Hypothalamus (tissue), 51 donors: ENCODE data around the gene DHCR24.

Source experiments
- DNase-seq, 51 donors: peaks; one replicate each; lab custom pipeline; 2025; lab: John Stamatoyannopoulos, UW

DHCR24 gene

DNA sequence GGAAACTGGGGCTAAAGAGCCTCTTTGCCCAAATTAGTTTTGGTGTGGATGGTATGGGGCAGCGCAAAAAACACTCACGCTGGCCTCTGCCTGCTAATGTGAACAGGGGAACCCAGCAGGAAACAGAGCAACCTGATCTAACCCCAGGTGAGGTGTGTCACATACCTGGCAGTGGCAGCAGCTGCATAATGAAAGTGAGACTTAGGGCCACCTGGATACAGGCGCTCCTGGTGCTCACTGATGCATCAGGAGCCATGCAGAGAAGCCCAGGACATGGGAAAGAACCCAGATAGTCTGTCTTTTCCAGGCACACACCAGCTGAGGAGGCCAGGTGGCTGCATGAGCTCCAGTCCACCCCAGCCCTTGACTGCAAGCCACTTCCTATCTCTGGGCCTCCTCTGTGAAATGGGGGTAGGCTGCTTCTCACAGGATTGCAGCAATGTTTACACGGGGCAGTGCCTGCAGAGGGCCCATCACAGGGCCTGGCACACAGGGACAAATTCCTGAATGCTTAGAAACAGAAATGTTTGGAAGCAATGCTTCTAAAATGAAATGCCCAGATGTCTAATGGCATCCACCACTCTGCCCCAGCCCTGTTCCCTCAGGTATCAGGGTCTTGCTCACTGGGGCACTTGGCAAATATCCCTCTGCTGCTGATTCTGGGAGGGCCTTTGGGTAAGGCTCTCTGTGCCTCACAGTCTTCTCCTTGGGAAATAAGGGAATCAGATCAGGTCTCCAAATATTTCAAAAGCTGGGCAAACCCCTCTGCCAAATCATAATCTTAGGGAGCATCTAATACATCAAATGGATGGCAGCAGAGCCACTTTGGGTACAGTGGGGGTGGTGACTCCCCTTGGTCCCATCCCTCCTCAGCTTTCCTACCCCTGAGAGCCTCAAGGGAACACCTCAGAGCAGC, 19.9 kb downstream of the DHCR24 start:
- DNase-seq: no peak

DNA sequence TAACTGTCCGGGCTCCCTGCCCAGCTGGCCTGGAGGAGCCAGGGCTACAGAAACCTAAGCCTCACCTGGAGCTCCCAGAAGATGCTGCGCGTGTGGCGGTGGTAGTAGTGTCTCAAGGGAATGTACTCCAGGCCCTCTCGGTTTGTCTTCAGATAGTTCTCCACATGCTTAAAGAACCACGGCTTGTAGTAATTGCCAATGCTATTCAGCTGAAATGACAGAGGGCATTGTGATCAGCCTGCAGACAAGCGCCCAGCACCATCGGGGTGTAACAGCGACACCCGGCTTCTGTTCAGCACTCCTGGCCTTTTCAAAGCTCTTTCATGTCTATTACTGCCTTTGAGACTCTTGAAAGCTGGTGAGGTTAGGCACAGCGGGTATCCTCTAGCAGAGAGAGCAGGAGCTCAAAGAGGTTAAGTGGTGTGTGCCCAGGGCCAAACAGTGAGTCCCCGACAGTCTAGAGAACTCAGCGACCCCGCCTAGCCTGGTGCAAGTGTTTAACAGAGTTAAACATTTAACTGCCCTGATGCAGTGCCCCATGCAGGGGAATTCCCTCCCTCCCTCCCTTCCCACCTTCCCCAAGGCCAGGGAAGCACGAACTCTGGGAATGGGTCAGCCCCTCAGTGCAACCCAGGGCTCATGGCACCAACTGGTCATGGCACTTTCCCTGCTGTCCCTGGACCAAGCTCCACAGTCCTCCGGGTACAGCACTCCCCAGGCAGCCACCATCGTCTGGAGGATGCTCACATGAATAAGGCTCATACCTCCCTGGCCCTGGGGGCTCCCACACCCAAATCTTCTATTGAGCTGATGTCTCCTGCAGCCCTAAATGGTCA, 21.5 kb downstream of the DHCR24 start:
- DNase-seq: peak in 21 of 51 donors; percentile 6 to 67 (median 36)

DNA sequence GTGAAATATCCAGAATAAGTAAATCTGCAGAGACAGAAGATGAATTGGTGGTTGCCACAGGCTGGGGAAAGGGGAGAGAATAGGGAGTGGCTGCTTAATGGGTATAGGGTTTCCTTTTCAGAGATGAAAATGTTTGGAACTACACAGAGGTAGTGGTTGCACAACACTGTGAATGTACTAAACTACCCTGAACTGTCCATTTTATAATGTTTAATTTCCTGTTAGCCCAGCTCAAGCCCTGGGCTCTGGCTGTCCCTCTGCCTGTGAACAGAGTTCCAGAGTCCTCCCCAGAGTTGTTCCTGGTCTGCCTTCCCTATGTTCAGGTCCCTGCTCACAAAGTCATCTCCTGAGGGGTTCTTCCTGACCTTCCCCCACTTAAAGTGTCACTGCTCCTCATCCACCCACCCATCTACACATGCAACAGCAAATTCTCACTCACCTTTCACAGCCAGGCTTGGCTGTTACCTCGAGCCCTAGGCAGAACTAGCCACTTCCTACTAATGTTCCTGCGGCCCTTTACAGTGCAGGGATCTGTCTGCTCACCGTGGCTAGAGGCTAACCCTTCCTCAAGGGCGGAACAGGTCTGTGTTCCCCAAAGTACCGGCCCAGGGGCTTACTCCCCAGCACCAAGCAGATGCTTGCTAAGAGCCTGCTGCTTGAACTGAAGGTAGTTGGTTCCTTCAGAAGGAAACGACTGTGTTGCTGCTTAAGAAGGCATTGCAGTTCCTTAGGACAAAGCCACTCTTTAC, 22.4 kb downstream of the DHCR24 start:
- DNase-seq: no peak

DNA sequence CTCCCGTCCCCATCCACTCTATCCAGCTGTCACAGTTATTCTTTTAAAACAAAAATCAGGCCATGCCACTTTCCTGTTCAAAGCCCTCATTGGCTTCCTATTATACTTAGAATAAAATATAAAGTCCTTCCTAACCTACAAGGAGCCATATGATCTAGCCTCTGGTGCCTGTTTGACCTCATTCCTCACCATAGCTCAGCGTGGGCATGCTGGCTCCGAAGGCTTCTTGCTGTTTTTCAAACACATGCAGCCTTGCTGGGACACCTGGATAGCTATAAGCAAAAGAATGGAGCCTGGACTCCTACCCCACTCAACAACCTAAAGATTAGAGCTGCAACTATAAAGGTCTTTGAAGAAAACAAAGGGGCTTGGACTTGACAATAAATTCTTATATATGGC, 23.7 kb downstream of the DHCR24 start:
- no peak for DNase-seq

DNA sequence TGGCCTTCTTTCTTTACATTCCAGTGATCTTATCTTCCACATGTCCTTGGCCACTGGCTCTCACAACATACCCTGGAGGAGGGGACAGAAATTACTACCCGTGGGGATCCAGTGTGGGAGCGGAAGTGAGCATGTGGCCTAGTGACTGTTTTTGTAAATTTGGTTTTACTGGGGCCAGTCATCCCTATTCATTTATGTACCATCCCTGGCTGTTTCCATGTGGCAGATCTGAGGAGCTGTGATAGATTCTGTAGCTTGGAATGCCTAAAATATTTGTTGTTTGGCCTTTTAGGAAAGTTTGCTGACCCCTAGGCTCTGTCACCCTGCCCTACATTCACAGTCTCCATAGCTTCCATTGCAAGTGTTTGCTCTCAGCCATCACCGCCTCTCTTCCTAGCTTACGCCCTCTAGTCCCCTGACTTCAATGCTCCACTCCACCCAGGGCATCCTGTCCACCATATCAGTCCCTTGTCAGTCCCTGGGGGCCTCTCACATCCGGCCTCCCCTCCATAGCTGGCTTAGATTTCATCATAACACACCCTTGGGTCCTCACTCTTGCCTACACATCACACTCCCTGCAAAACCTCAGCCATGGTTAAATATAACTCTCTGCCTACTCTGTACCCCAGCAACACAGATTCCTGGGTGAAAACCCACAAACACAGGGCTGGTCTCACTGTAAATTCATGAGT, 25.8 kb downstream of the DHCR24 start:
- no peak for DNase-seq

DNA sequence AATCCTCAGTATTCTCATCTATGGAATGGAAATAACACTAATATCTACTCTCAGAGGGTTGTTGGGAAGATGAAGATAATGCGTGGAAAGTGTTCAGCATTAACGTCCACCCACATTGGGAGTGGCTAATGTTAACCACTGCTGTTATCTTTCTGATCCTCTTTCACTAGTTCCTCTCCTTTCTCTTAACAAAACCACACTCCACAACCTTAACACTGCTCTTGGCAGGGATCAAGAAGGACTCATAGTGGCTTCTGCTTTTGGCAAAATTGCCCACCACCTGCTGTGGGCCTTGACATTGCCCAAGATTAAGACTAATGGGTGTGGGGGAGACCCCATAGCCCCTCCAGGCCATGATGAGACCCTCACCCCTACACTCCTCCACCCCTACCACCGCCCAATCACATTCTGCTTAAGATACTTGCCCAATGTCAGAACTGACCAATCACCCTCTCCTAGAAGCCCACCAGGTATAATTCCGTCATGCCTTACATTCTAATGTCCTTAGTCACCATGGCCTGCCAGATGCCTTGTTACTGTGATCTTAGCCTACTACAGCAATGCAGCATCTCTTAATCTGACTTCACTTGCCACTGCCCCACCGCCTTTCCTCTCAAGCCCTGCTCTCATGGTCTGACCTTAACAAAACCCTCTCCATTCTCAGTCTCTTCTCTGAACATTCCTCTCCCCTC, 27.1 kb downstream of the DHCR24 start:
- DNase-seq: no peak

DNA sequence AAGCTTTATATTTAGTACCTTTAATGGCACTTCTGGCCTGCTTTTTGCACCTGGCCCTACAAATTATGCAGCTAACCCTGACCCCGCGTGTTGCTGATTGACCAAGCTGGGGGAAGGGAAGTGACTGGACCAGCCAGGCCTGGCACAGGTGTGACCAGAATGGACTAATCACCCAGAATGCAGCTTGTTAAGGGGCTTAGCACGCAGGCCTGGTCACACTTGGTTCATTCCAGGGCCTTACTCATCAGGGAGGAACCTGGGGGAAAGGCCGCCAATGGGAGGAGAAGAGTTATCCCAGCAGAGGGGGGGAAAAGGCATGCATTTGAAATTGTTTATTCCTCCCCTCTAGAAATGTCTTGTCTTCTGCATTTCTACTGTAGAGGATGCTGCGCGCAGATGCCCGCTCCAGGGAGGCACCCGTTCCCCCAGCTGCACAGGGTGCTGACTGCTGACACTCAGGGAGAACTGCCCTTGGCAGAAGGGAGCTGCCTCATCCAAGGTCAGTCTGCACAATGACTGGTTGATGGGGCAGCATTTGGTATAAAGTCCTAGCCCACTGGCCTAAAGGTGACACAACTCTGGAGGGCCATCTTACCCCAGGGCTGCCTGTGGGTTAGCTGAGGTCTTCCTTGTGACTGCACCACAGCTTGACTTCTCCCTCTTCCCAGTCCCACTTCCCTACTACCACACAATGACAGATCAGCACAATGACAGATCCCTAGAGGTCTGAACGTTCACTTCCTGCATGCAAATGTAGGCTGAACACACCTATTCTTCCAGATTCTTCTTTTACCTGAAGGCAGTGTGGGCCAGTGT, 29.0 kb downstream of the DHCR24 start:
- DNase-seq: no peak

DNA sequence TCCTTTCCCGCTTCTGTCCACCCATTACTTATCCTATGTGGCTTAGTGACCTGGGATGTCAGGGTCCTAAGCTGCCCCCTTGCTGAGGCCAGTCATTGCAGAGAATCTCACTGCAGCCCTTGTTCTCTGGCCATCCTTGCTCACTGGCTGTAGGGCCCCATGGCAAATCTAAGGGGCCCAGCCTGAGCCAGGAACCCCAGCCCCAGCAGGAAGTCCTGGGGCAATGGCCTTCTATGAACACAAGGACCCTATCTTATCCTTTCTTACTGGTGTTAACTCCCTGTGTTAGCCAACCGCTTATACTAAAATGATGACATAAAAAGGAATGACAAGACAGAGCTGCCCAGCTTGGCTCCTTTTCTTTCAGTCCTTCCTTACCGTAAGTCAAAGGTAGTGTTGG, 29.9 kb downstream of the DHCR24 start:
- DNase-seq: no peak

DNA sequence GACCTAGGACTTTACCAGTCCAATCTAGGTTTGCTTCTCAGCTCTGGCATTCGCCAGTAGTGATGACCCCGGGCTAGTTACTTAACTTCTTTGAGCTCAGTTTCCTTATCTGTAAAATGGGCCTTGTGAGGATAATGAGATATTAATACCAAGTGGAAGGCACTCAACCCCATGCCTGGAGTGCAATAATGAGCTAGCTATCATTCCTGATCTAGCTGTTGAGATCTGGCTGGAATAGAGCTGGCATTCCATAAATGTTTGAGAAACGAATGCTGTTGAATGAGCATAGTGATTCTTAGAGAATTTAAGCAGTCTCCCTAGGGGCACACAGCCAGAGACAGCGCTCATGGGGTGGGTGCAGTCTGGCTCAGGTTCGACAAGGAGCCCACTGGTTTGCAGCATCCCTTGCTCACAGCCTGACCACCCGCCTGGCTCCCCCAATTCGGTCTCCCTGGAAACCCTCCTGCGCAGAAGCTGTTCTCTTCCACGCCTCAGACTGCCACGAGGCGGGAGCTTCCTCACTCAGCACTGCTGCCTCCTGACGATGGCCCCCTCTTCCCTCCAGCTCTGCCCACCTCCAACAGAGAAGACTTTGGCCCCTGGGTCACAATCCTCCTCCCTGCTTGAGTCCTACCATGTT, 32.5 kb downstream of the DHCR24 start:
- peak in 1 of 51 donors; percentile 33 for DNase-seq

DNA sequence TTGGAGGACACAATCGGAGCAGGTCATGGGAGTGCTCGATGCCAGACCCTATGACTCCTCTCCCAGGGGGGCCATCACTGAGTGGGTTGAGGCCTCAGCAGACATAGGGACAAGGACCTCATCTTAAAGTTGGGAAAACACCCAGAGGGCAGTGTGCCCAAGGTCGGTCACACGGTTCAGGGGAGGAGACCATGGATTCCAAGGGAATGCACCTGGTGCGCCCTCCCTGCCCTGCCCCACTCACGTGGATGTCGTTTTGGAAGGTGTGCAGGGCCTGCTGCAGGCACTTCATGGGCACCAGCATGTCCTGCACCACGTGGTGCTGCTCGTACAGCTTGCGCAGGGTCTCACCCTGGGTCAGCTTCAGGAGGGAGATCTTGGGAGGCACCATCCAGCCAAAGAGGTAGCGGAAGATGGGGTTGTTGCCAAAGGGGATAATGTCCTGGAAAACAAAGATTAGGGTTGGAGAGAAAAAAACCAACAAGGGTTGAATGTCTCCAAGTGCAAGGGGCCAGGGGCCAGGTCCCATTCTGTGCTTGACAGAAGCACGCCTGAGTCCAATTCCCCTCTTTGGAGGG, 33.1 kb downstream of the DHCR24 start:
- DNase-seq: no peak

DNA sequence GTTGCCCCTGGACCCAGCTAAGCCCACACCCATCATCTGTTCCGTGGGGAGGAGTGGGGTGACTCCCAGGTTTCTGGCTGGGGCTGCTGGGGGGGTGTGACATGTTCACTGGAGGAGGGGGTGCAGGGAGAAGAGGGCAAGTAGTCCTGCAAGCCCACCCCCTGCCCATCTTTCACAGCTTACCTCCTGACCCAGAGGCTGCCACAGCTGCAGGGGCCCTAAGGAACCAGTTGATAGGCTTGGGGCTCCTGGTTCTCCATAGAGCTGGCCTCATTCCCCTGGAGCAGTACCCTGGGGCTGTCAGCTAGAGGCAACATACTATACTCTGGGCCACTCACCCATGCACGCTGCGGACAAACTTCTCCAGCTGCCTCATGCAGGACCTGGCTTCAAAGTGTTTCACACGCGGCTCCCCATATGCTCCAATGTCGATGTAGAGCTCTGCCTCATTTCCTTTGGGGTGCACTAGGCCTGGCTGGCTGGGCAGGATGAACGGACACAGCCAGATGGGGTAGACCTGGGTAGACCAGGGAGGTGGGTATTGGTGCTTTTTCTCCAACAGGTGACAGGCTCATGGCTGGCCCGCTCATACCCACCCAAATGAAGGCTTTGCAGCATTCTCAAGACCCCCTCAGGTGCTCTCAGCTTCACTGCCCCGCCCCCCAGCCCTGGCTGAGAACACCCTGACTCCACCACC, 33.8 kb downstream of the DHCR24 start:
- DNase-seq: no peak

DNA sequence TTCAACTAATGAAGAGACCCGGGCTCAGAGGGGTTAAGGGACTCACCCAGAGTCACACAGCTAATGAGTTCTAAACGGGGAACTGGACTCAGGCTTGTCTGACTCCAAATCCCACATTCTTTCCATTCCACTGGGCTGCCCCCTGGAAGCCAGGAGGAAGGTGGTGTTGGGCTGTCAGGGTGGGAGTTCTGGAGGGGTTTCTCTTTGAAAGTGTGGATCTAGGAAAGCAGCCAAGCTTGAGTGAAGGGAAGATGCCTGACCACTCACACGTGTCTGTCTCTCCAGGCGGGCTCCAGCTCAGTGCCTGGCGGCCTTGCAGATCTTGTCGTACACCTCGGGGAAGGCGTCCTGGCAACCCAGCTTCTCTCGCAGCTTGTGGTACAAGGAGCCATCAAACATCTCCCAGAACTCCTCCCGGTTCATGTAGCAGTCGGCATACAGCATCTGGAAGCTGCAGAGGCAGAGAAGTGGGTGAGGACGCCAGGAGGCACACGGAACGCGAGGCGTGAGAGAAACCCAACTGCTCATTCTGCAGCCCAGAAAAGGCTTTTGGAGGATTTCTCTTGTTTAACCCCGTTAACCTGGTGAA, 35.0 kb downstream of the DHCR24 start:
- DNase-seq: no peak

DNA sequence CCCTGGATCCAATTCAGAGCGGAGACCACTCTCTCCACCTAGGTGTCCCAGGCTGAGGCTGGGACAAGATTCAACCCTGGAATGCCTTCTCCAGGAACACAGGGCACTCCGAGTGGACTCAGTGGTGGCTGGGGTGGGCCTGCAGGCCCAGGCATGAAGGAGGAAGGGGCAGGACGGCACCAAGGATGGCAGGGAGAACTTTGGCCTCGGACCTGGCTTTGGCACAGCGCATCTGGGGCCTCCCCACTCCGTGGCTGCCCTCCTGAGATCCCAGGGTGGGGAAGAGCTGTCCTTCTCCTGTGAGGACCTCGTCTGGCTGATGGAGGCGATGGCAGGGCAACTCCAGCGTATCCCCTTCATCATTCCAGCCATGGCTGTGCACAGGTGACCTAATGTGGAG, 35.6 kb downstream of the DHCR24 start:
- no peak for DNase-seq

DNA sequence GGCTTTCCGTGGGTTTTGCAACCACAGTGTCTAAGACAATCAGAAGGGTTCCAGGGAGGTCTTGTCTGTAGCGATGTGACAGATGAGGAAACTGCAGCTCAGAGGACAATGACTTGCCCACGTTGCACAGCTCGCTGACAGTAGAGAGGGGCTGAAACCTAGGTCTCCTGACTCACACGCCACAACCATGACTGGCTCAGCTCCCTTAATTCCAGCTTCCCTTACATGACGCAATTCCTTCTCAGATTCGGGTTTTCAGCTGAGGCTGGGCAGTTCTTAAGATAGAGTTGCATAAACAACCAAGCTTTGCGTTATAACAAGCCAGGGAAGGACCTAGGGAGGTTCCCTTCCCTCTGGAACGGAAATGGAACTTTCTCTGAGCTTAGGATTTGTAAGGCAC, 36.3 kb downstream of the DHCR24 start:
- peak in 1 of 51 donors; percentile 16 for DNase-seq

DNA sequence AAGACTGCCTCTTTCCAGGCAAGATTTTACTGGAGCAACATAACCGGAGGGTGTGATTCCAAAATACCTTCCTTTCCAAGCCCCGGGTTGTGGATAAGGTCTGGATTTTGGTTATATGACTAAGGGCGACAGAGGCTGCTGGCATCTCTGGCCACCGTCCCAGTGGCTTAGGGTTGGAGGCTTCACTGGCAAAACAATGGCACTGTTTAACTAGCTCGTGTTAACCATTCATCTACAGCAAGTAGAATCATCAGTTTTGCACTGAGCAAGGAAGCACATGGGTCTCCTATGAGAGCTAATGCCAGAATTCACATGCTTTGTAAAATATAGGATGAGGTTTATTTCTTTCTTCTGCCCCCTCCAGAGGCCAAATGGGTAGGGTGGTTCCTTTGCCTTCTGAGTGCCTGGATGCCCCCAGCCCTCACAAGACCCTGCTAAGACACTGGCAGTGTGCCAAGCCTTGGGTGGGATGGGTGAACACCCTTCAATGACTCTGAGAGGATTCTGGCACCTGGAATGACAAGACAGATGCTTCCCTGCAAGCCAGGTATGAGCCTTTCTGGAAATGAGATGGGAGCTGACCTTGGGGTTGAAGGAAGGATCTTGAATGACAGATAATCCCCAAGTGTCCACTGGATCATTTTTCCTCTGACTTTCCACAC, 36.8 kb downstream of the DHCR24 start:
- DNase-seq: peak in 7 of 51 donors; percentile 1 to 34 (median 9)
